ENCODE measurements around the gene MDM2. TPM values are rescaled to one million over a fixed set of nuclear protein-coding genes. Genes with fewer than 3 reads are reported as not detected.

Gene MDM2
- polyA plus RNA-seq, 3 donors: 16.2 to 39.9 (median 27.6) TPM

- TF ChIP-seq CTCF (IDR thresholded peaks at IDR 0.05): no peak
- Mint-ChIP-seq H3K36me3 (peaks cover 37 to 50% of the 10 kb centered on the region in 2 donors), H3K9me3 (peaks cover 0 to 16% (median 3%) of the 10 kb centered on the region in 7 donors), H3K27ac (no peak overlapping the region), H3K4me3 (no peak overlapping the region), H3K4me1 (no peaks in the 10 kb centered on the region), H3K27me3 (ENCODE audit: low read depth in 3 of 3) (peaks cover 0 to 2% (median 0%) of the 10 kb centered on the region in 3 donors)
- Histone ChIP-seq H2AFZ (ENCODE audit: insufficient read depth, low read depth, low read length, poor library complexity, severe bottlenecking) (no peak overlapping the region), H3K4me3 (replicated peaks in 1 of 3; ENCODE audit: low read depth in 2 of 3, low read length in 3 of 3) (no peak overlapping the region), H3K9ac (ENCODE audit: insufficient read depth, low read length, poor library complexity, severe bottlenecking) (no peak overlapping the region), H3K4me2 (replicated peaks; ENCODE audit: extremely low read depth, low read length, poor library complexity, severe bottlenecking) (no peak overlapping the region), H3K79me2 (ENCODE audit: insufficient read depth, low read length) (no peaks in the 10 kb centered on the region), H3K27me3 (ENCODE audit: control insufficient read depth in 2 of 2, insufficient read depth in 2 of 2, low read length in 2 of 2) (no peaks in the 10 kb centered on the region), H3K4me1 (ENCODE audit: control insufficient read depth in 1 of 2, insufficient read depth in 2 of 2, low read length in 2 of 2) (no peaks in the 10 kb centered on the region), H3K27ac (ENCODE audit: low read depth in 1 of 2, low read length in 2 of 2) (no peak overlapping the region), H3K9me3 (replicated peaks in 1 of 2; ENCODE audit: control insufficient read depth in 1 of 2, insufficient read depth in 1 of 2, low read length in 2 of 2) (peaks cover 0 to 3% of the 10 kb centered on the region in 2 donors), H3K36me3 (replicated peaks in 1 of 2; ENCODE audit: control insufficient read depth in 1 of 2, insufficient read depth in 2 of 2, low read length in 2 of 2) (peaks cover 2 to 29% of the 10 kb centered on the region in 2 donors), H4K20me1 (ENCODE audit: insufficient read depth, low read length) (no peaks in the 10 kb centered on the region)
- WGBS (ENCODE audit: insufficient coverage): no CpG with 5 or more reads among the region's 4 CpGs
- intact Hi-C loops (cut with micrococcal nuclease): no loop called here
- DNase-seq: no peak
These were observed 69.6 kb downstream of the MDM2 start for GRCh38 chr12:68877583-68877982.

GRCh38 chr12:68878283-68878682, 70.3 kb downstream of the MDM2 start:
- Mint-ChIP-seq H3K27ac (peak overlapping the region in 1 of 7 donors; percentile 27), H3K9me3 (peaks cover 0 to 16% (median 3%) of the 10 kb centered on the region in 7 donors), H3K36me3 (peaks cover 43 to 57% of the 10 kb centered on the region in 2 donors), H3K4me1 (no peaks in the 10 kb centered on the region), H3K4me3 (no peak overlapping the region), H3K27me3 (ENCODE audit: low read depth in 3 of 3) (peaks cover 0 to 2% (median 0%) of the 10 kb centered on the region in 3 donors)
- H3K79me2 ChIP-seq (ENCODE audit: insufficient read depth, low read length): no peaks in the 10 kb centered on the region
- no peak for TF ChIP-seq CTCF (IDR thresholded peaks at IDR 0.05)
- DNase-seq: no peak
- no peaks in the 10 kb centered on the region for H4K20me1 ChIP-seq (ENCODE audit: insufficient read depth, low read length)
- intact Hi-C loops (cut with micrococcal nuclease): no loop called here
- H3K27ac ChIP-seq (ENCODE audit: low read depth in 1 of 2, low read length in 2 of 2): no peak overlapping the region
- 87% methylated on average over 1 of the region's 4 CpGs for WGBS (ENCODE audit: insufficient coverage)
- H3K9me3 ChIP-seq (replicated peaks in 1 of 2; ENCODE audit: control insufficient read depth in 1 of 2, insufficient read depth in 1 of 2, low read length in 2 of 2): peaks cover 0 to 3% of the 10 kb centered on the region in 2 donors
- H3K4me3 ChIP-seq (replicated peaks in 1 of 3; ENCODE audit: low read depth in 2 of 3, low read length in 3 of 3): no peak overlapping the region
- no peak overlapping the region for H3K9ac ChIP-seq (ENCODE audit: insufficient read depth, low read length, poor library complexity, severe bottlenecking)
- H3K36me3 ChIP-seq (replicated peaks in 1 of 2; ENCODE audit: control insufficient read depth in 1 of 2, insufficient read depth in 2 of 2, low read length in 2 of 2): peaks cover 2 to 36% of the 10 kb centered on the region in 2 donors
- no peak overlapping the region for H3K4me2 ChIP-seq (replicated peaks; ENCODE audit: extremely low read depth, low read length, poor library complexity, severe bottlenecking)
- H3K27me3 ChIP-seq (ENCODE audit: control insufficient read depth in 2 of 2, insufficient read depth in 2 of 2, low read length in 2 of 2): no peaks in the 10 kb centered on the region
- H3K4me1 ChIP-seq (ENCODE audit: control insufficient read depth in 1 of 2, insufficient read depth in 2 of 2, low read length in 2 of 2): no peaks in the 10 kb centered on the region
- no peak overlapping the region for H2AFZ ChIP-seq (ENCODE audit: insufficient read depth, low read depth, low read length, poor library complexity, severe bottlenecking)
